Astrocyte of the hippocampus (primary cell): ENCODE data around the gene AFF4.
"Not testable (repeated sequence)": the region's sequence is repeated elsewhere in the genome, so short reads cannot be mapped to it uniquely, and the experiment has no call there.

Experiments
- DNase-seq: peaks from one replicate; pipeline ENCODE4 v3.0.0; 2011; ENCODE audit warnings: low read depth, low spot score

The AFF4 gene

DNA sequence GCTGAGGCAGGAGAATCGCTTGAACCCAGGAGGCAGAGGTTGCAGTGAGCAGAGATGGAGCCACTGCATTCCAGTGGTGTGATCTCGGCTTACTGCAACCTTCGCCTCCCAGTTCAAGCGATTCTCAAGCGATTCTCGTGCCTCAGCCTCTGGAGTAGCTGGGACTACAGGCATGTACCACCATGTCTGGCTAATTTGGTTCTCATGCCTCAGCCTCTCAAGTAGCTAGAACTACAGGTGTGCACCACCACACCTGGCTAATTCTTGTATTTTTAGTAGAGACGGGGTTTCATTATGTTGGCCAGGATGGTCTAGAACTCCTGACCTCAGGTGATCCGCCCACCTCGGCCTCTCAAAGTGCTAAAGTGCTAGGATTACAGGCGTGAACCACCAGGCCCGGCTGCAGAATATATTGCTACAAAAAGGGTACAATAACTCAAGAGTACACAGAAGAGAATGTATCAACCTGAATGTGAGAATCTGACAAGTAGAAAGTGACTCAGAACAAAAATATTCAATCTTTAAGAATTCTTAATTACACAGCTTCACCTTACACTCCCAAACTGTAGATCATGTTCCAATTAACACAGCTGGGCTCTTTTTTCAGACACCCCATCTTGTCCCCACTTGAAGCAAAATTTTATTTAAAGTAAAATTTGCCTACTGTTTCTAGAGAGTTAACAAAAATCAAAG, 2.2 kb downstream of the AFF4 start:
- peak; percentile 41 for DNase-seq

DNA sequence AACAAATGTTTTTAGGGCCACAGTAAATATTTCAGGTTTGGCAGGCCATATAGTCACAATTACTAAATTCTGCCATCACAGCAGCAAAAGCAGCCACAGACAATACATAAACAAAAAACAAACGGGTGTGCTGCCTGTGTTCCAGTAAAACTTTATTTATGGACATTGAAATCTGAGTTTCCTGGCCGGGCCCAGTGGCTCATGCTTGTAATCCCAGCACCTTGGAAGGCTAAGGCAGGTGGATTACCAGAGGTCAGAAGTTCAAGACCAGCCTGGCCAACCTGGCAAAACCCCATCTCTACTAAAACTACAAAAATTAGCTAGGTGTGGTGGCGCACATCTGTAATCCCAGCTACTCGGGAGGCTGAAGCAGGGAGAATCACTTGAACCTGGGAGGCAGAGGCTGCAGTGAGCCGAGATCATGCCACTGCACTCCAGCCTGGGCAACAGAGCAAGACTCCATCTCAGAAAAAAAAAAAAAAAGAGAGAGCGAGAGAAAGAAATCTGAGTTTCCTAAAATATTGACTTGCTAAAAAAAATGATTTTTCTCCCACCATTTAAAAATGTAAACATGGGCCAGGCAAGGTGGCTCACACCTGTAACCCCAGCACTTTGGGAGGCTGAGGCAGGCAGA, 7.2 kb downstream of the AFF4 start:
- not testable (repeated sequence) for DNase-seq

- peak; percentile 25 for DNase-seq
Observed at GRCh38 chr5:132953710-132954109, 9.7 kb downstream of the AFF4 start.

GRCh38 chr5:132952829-132953228, 10.6 kb downstream of the AFF4 start:
- no peak for DNase-seq

DNA sequence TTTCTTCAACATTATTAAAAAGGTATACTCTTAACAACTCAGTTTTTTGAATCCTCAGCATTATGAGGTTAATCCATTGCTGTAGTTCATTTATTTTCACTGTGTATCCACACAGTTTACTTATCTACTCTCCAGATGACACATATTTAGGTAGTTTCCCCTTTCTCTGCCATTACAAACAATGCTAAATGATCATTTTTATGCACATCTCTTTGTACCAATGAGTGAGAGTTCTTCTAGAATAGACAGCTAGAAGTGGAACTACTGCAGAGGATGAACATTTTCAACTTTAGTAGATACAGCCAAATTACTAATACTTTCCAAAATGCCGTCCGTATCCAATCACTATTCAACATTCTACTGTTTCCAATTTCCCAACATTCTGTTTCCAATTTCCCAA, 11.5 kb downstream of the AFF4 start:
- no peak for DNase-seq

GRCh38 chr5:132949136-132949535, 14.3 kb downstream of the AFF4 start:
- DNase-seq, result peak; percentile 20

- DNase-seq, result no peak
Observed at GRCh38 chr5:132947671-132948070, 15.8 kb downstream of the AFF4 start.

DNA sequence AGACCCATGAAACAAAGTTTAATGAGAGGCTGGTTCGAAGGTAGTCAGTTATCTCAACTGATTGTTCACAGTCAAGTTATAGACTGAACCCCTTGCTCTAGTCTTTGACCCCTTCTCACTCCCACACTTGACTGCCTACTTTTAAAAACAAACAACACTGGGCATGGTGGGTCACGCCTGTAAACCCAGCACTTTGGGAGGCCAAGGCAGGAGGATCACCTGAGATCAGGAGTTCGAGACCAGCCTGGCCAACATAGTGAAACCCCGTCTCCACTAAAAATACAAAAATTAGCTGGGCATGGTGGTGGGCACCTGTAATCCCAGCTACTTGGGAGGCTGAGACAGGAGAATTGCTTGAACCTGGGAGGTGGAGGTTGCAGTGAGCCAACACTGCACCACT, 18.1 kb downstream of the AFF4 start:
- DNase-seq, result not testable (repeated sequence)

DNA sequence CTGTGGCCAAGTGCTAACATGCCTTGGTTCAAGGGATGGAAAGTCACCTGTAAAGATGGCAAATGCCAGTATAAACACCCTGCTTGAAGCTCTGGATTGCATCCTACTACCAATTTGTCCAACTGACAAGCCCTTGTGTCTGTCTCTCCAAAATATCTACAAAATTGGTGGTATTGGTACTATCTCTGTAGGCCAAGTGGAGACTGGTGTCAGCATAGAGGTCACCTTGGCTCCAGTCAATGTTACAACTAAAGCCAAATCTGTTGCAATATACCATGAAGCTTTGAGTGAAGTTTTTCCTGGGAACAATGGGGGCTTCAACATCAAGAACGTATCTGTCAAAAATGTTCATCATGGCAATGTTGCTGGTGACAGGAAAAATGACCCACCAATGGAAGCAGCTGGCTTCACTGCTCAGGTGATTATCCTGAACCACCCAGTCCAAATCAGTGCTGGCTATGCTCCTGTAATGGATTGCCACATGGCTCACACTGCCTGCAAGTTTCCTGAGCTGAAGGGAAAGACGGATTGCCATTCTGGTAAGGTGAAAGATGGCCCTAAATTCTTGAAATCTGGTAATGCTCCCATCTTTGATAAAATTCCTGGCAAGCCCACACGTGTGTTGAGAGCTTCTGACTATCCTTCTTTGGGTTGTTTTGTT, 19.9 kb downstream of the AFF4 start:
- no peak for DNase-seq

DNA sequence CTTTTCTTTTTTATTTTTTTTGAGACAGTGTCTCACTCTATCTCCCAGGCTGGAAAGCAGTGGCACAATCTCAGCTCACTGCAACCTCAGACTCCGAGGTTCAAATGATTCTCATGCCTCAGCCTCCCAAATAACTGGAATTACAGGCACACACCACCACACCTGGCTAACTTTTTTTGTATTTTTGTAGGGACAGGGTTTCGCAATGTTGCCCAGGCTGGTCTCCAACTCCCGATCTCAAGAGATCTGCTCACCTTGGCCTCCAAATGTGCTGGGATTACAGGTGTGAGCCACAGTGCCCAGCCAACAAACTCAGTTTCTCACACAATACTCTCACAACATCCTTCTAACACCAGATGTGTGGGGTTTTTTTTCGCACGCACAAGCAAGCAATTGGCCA, 22.1 kb downstream of the AFF4 start:
- DNase-seq, result no peak

DNA sequence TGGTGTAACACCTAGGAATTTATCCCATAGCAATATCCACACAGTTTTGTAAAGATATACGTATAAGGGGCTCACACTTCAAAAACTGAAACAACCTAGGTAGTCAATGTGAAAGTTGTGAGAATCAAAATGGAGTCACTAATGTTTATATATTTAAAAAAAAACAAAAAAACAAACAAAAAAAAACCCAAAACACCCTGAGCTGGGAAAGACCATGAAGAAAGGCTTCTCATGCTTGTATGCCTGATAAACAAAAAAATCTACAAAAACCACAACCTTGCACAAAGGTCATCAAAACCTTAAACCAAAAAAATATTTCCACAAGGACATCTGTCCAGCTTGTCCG, 35.4 kb downstream of the AFF4 start:
- no peak for DNase-seq

DNA sequence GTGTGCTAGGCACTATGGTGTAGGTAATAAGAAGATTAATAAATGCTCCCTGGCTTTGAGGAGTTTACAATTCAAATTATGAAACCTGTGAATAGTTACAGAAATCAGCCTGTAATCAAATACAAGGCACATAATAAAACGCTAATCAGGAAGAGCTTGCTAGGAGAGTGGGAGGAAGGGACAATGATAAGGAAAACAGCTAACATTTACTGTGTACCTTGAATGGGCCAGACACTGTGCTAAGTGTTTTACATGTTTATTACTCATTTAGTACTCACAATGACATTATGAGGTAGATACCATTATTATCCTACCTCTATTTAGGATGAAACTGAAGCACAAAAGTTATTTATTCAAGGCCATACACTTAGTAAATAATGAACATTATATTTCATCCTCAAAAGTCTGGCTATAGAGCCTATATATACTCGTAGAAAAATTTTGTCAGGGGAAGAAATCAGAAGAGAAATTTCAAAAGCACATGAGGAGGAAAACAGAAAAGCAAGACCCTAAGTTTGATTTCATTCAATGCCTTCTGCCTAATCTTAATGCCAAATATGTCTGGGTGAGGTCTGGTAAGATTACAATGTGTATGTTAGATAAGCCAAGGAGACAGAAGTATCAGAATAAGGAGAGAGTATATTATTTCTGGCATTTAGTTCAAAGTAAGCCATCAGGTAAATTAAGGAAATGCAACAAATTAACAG, 35.9 kb downstream of the AFF4 start:
- no peak for DNase-seq

- no peak for DNase-seq
Observed at GRCh38 chr5:132926437-132926836, 37.0 kb downstream of the AFF4 start.

- DNase-seq, result no peak
Observed at GRCh38 chr5:132916086-132916485, 47.3 kb downstream of the AFF4 start.

DNA sequence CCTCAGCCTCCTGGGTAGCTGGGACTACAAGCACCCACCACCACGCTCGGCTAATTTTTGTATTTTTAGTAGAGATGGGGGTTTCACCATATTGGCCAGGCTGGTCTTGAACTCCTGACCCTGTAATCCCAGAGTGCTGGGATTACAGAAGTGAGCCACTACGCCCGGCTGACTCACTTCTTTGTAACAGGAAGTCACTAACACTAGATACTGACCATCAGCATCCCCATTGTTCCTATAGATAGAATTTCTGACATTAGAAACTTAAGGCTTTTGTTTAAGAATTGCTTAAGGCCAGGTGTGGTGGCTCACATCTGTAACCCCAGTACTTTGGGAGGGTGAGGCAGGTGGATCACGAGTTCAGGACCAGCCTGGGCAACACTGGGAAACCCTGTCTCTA, 47.8 kb downstream of the AFF4 start:
- no peak for DNase-seq

DNA sequence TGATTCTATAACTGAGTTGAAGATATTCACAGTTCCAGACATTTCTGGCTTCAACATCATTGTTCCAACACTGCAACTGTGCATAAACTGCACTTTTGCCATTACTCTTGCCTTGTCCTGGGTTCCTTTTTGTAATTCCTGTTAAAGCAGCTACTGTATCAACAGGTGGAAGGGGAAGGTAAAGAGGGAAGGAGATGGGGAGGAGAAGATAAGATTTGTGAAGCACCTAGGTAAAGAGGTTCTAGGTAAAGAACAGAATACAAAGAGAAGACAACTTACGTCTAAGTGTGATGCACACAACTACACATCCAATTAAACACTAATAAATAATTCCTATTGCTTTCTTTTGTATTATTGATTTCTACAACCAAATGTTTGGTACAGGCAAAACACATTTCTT, 53.7 kb downstream of the AFF4 start:
- DNase-seq, result no peak

GRCh38 chr5:132907161-132907560, 56.3 kb downstream of the AFF4 start:
- DNase-seq, result no peak

DNA sequence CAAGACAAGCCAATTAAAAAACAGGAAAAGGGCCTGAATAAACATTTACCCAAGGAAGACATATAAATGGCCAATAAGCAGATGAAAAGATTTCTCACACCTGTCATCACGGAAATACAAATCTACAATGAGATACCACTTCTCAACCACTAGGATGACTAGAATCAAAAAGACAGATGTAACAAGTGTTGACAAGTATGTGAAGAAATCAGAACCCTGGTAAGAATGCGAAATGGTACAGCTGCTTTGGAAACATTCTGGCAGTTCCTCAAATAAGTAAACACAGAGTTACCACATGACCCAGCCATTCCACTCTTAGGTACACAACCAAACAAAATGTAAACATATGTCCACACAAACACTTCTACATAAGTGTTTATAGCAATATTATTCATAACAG, 57.5 kb downstream of the AFF4 start:
- DNase-seq, result no peak

GRCh38 chr5:132901730-132902129, 61.7 kb downstream of the AFF4 start:
- no peak for DNase-seq

DNA sequence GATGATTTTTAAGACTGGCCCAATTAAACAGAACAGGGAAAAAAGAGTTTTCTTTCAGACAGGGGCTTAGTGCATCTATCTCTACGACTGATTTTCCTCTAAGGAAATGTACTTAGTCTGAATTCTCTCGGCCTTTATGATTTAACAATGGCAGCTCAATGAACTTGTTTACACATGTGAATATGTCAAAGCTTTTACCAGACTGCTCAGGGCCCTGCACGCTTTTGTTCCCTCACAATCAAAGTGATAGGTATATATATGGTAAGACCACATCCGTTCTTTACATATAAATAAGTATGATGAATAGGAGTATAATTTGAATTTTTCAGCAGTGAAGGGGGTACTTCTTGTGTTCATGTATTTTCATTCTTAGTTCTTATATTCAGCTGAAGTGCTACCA, 62.4 kb downstream of the AFF4 start:
- no peak for DNase-seq

DNA sequence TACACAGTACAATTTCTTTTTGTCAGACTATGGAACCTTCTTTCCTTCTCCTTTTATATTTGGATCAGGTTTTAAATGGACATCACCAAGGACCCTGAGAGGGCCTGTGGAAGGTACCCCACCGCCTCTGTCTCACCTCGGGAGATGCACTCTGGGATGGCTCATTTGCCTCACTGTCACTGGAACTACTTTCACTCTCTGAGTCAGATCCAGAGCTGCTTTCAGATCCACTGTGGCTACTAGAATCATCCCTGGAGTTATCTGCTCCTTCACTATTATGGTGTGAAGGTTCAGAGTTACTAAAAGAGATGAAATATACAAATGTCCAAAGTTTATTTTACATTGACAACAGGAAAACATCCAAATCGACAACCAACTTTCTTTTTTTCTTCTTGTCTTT, 65.3 kb downstream of the AFF4 start:
- no peak for DNase-seq

DNA sequence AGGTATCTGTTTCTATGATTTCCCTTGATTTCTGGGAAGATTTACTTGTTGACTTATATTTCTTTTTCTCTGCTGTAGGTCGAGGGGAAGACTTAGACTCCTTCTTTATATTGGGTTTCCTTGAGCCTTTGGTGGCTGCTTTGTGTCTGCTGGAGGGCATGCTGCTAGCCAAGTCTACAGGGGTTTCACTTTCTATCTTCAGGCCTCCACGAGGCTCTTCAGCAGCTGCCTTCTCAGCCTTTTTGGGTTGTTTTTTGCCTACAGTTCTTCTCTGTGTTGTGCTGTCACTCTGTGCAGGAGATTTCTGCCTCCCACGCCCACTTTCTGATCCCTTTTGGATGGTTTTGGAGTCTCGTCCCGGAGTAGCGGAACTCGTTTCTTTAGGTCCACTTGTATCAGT, 66.7 kb downstream of the AFF4 start:
- no peak for DNase-seq
